ENCODE results near the gene KPNB1.

The KPNB1 gene

DNA sequence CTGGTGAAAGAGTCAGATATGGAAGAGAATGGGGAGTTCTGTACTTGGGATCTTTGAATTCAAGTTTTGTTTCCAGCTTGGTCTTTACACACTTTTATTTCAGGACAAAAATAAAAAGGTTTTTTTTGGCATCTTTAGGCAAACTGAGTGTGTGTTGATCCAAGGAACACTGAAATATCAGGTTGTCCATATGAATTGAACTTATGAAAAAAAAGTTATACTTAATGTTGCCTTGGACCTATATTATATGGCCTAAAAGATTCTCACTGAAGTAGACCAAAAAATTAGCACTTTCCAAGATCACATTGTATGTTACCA lies 14.9 kb downstream of the KPNB1 start (continued):
- TF ChIP-seq ZSCAN16 (tag by site-specific recombination; IDR thresholded peaks at IDR 0.05) (no peak), KLF10 (tag by site-specific recombination; IDR thresholded peaks at IDR 0.05) (no peak), ZNF585B (tag by site-specific recombination; IDR thresholded peaks at IDR 0.05) (no peak), HOXD13 (CRISPR knock-in tag; IDR thresholded peaks at IDR 0.05; ENCODE audit: borderline replicate concordance) (no peak), RBAK (tag by site-specific recombination; IDR thresholded peaks at IDR 0.05) (no peak), ZNF114 (tag by site-specific recombination; IDR thresholded peaks at IDR 0.05) (no peak), YY2 (tag by site-specific recombination; IDR thresholded peaks at IDR 0.05) (no peak), ZNF274 (IDR thresholded peaks at IDR 0.05; ENCODE audit: low read length) (no peak), ZNF274 (tag by site-specific recombination; IDR thresholded peaks at IDR 0.05; ENCODE audit: borderline replicate concordance) (no peak), MYNN (tag by site-specific recombination; IDR thresholded peaks at IDR 0.05; ENCODE audit: borderline replicate concordance) (no peak)
- TF ChIP-seq, protein P1, sequence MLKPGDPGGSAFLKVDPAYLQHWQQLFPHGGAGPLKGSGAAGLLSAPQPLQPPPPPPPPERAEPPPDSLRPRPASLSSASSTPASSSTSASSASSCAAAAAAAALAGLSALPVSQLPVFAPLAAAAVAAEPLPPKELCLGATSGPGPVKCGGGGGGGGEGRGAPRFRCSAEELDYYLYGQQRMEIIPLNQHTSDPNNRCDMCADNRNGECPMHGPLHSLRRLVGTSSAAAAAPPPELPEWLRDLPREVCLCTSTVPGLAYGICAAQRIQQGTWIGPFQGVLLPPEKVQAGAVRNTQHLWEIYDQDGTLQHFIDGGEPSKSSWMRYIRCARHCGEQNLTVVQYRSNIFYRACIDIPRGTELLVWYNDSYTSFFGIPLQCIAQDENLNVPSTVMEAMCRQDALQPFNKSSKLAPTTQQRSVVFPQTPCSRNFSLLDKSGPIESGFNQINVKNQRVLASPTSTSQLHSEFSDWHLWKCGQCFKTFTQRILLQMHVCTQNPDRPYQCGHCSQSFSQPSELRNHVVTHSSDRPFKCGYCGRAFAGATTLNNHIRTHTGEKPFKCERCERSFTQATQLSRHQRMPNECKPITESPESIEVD (tag by site-specific recombination; IDR thresholded peaks at IDR 0.05): no peak

DNA sequence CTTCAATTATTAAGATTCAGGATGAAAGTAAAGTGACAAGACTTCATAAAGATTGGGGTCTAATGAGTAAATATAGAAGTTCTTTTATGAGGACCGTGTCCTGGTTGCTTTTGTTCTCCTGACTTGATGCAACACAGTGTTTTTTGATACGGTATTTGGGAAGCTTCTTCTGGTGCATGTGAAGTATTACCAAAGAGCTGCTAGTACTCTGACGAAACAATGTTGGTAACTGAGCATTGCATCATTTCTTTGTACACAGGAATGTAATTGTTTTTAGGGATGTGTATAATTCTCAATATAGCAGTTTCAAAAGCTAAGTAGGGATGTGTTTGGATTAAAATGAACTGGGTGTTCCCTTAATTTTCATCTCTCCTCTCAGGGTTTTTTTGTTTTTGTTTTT lies 15.9 kb downstream of the KPNB1 start:
- no peaks in the 10 kb centered on the region for H3K4me1 ChIP-seq (ENCODE audit: control insufficient read depth, insufficient read depth, low read length)
- ChIA-PET POLR2A (interaction anchor here (0.7 to 2.2 kb wide), 2 partner anchors 9 to 16 kb away, joined by 3 to 15 read pairs; partner anchors contain the start of gene KPNB1), CTCF (interaction anchor here (0.6 to 7.0 kb wide), 11 partner anchors 11 to 110 kb away, joined by 3 to 107 read pairs (median 8); no protein-coding TSS in a partner anchor)
- H3K27ac ChIP-seq (ENCODE audit: extremely low read depth, low read depth, low read length): no peak overlapping the region
- H3K4me3 ChIP-seq (ENCODE audit: low read depth, low read length): no peak overlapping the region
- TF ChIP-seq, protein P2, sequence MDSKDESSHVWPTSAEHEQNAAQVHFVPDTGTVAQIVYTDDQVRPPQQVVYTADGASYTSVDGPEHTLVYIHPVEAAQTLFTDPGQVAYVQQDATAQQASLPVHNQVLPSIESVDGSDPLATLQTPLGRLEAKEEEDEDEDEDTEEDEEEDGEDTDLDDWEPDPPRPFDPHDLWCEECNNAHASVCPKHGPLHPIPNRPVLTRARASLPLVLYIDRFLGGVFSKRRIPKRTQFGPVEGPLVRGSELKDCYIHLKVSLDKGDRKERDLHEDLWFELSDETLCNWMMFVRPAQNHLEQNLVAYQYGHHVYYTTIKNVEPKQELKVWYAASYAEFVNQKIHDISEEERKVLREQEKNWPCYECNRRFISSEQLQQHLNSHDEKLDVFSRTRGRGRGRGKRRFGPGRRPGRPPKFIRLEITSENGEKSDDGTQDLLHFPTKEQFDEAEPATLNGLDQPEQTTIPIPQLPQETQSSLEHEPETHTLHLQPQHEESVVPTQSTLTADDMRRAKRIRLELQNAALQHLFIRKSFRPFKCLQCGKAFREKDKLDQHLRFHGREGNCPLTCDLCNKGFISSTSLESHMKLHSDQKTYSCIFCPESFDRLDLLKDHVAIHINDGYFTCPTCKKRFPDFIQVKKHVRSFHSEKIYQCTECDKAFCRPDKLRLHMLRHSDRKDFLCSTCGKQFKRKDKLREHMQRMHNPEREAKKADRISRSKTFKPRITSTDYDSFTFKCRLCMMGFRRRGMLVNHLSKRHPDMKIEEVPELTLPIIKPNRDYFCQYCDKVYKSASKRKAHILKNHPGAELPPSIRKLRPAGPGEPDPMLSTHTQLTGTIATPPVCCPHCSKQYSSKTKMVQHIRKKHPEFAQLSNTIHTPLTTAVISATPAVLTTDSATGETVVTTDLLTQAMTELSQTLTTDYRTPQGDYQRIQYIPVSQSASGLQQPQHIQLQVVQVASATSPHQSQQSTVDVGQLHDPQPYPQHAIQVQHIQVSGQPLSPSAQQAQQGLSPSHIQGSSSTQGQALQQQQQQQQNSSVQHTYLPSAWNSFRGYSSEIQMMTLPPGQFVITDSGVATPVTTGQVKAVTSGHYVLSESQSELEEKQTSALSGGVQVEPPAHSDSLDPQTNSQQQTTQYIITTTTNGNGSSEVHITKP (tag by site-specific recombination; IDR thresholded peaks at IDR 0.05): no peak
- TF ChIP-seq ZNF585B (tag by site-specific recombination; IDR thresholded peaks at IDR 0.05): no peak
- no peaks in the 10 kb centered on the region for H3K9me3 ChIP-seq (ENCODE audit: control insufficient read depth, insufficient read depth, low read depth, low read length)
- H3K36me3 ChIP-seq (ENCODE audit: control insufficient read depth in 2 of 2, insufficient read depth in 1 of 2, low read length in 2 of 2): peaks cover 95 to 97% of the 10 kb centered on the region in 2 experiments

DNA sequence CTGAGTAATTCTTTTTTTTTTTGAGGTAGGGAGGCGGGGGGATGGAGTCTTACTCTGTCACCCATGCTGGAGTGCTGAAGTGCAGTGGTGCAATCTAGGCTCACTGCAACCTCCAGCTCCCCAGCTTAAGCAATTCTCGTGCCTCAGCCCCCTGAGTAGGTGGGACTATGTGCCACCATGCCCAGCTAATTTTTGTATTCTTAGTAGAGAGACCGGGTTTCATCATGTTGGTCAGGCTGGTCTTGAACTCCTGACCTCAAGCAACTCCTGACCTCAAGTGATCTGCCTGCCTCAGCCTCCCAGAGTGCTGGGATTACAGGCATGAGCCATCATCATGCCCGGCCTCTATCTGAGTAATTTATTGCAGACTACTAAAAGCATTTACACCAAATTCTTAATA lies 19.4 kb downstream of the KPNB1 start:
- Histone ChIP-seq H3K4me1 (ENCODE audit: control insufficient read depth, insufficient read depth, low read length) (no peaks in the 10 kb centered on the region), H3K4me3 (ENCODE audit: low read depth, low read length) (no peak overlapping the region), H3K9me3 (ENCODE audit: control insufficient read depth, insufficient read depth, low read depth, low read length) (no peaks in the 10 kb centered on the region), H3K36me3 (ENCODE audit: control insufficient read depth in 2 of 2, insufficient read depth in 1 of 2, low read length in 2 of 2) (peaks cover 95 to 97% of the 10 kb centered on the region in 2 experiments), H3K27ac (ENCODE audit: extremely low read depth, low read depth, low read length) (no peak overlapping the region)
- POLR2A ChIA-PET: interaction anchor here (1.3 kb wide), 1 partner anchor 18 kb away, joined by 7 read pairs; no protein-coding TSS in a partner anchor
- TF ChIP-seq ZNF133 (tag by site-specific recombination; IDR thresholded peaks at IDR 0.05): no peak
- no peak for TF ChIP-seq ZNF366 (tag by site-specific recombination; conservative IDR thresholded peaks at IDR 0.05)
- no peak for TF ChIP-seq ZNF621 (tag by site-specific recombination; IDR thresholded peaks at IDR 0.05)
- no peak for TF ChIP-seq ZNF157 (tag by site-specific recombination; IDR thresholded peaks at IDR 0.05)
- TF ChIP-seq ZNF560 (tag by site-specific recombination; IDR thresholded peaks at IDR 0.05; ENCODE audit: borderline replicate concordance): no peak
- TF ChIP-seq ZNF248 (tag by site-specific recombination; IDR thresholded peaks at IDR 0.05): no peak
- no peak for TF ChIP-seq ZNF624 (tag by site-specific recombination; IDR thresholded peaks at IDR 0.05)
- TF ChIP-seq ZNF433 (tag by site-specific recombination; IDR thresholded peaks at IDR 0.05; ENCODE audit: low read depth): no peak
- CTCF ChIA-PET: interaction anchor here (0.6 to 1.0 kb wide), 2 partner anchors 15 to 82 kb away, joined by 3 to 4 read pairs; no protein-coding TSS in a partner anchor
